NCI-H345 treated with DMSO at 0.1 percent for 48 hours (cell line): ENCODE results near the gene WDFY1.

ENCODE experiments used
- DNase-seq: peaks from one replicate; lab custom pipeline; 2025; ENCODE audit not compliant: unreplicated experiment; lab: John Stamatoyannopoulos, UW

WDFY1 gene

GRCh38 chr2:223930103-223930976 lies 14.8 kb downstream of the WDFY1 start:
- no peak for DNase-seq

- DNase-seq = no peak
Measured at GRCh38 chr2:223929571-223930102, 15.5 kb downstream of the WDFY1 start.

DNA sequence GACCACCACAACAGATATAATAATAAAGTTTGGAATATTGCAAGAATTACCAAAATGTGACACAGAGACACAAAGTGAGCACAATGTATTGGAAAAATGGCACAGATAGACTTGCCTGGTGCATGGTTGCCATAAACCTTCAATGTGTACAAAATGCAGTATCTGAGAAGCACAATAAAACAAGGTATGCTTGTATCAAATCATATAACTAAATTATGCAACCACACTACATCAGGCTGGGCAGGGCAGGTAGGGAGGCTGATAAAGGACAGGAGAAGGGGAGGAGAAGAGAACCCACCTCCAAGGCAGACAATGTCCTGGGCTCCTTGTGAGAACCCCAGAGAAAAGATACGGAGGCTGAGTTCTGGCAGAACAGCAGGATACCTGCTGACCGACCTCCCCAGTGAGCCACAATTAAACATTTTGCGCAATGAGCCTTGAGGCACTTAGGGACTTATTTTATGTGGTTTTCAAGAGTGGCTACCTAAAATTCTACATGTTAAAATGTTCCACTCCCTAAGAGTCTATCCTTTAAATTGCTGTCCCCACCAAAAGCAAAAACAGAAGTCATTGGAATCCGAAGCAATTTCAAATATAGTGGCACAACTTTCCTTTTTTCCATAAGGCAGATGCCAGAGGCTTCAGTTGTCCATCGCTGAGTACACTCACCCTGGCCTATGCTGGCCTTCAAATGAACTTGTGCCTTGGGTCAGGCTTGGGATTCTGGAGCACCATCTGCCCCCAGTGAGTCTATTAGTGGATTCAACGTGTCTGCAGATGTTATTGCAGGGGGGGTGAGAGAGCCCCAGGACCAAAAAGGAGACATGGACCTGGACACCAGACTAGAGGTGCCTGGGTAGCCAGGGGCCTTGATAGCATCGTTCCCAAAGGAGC lies 16.8 kb downstream of the WDFY1 start:
- DNase-seq = no peak

GRCh38 chr2:223925106-223925505 lies 20.0 kb downstream of the WDFY1 start:
- DNase-seq = no peak

DNA sequence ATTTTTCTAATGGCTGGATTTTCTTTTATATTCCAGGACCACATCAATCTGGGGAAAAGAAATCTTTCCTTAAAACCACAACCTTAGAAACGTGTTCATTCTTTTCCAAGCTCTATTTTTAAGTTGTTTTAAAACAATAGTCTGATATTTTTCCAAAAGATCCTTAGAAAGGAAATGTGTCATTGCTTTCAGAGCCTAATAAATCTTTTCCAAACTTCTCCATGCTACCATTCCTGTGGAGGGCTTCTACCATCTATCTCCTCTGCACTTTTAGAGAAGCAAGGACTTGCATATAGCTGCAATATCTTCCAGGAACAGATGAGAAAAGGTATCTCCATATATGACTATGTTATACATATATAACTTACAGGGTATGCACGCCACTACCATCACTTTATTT lies 21.2 kb downstream of the WDFY1 start:
- DNase-seq = no peak

DNA sequence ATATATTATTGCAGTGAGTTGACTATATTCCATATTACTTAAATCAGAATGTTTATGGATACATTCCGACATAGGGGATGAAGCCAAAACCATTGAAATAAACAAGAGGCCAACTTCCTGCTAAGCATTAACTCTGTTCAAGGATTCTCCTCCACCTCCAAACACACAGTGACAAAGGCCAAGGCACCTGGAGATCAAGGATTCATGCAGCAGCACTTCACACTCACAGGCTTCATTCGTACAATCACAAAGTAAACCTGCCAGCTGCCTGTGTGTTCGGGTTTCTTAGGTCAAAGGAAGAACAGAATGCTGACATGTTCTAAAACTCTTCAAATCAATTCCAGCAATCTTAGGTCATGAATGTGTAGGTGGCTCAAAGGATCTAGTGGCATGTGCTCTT lies 22.8 kb downstream of the WDFY1 start:
- DNase-seq = no peak

- no peak for DNase-seq
Measured at GRCh38 chr2:223921204-223921603, 23.9 kb downstream of the WDFY1 start.

DNA sequence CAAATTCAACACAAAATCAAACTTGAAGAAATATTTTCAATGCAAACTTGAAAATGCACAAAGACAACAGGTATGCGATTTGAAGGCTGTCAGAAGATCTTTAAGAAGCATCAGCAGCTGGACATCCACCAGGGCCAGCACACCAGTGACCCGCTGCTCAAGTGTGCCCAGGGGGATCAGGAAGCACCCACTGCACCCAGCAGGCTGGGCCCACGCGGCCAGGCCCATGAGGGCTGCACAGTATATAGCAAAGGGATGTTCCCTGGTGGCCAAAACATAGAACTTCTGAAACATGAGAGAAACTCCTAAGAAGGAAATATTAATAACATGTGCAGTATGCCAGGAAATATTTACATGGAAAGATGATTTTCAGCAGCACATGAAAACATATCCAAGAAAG lies 25.0 kb downstream of the WDFY1 start:
- DNase-seq = no peak

GRCh38 chr2:223918671-223919134 lies 26.4 kb downstream of the WDFY1 start:
- DNase-seq = no peak

GRCh38 chr2:223916181-223916920 lies 28.8 kb downstream of the WDFY1 start:
- DNase-seq = no peak

DNA sequence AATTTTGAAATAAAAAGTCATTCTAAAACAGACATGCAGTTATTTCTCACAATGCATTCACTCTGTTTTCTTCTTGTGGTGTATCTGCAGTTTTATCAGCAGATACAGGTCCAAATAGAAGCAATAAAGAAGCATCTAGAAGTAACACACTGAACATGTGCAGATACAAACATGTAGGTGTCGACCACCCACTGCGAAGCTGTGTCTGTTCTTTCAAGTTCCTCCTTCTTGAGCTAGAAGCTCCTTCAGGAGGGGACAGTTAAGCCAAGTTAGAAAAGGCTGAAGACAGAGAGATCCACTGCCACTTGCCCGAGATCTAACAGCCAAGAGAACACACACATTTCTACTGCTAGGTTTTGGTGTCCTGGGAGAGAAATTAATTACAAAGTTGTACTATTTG lies 30.1 kb downstream of the WDFY1 start:
- DNase-seq = no peak

- DNase-seq = no peak
Measured at GRCh38 chr2:223914324-223914723, 30.8 kb downstream of the WDFY1 start.

DNA sequence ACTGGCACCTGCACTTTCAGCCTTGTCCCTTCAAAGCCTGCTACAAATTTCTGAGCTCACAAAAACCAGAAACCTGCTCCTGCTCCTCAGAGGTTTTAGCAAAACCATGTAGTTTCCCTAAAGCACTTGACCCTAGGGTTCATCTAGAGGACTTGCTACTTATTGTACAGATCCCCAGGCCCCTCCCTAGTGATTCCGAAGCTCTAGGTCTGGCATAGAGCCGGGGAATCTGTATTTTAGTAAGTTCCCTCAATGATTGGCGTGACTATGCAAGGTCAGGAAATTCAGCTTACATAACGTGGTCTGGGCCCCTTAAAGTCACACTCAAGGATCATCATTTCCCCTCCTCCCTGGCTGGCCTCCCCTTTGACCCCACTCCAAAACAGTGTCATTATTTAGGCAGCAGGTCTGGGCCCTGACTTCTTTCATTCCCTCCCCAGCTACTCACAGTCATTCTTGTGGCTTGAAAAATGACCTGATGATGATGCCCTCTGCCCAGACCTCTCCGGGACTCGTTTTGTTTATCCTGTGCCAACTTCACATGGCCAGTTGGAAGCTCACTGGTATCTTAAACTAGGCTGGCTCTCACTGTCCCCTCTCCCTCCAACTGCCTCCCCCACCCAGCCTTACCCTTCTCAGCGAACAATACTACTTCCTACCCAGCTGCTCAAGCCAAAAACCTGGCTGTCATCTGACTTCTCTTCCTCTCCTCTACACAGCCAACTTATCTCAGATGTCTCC lies 36.0 kb downstream of the WDFY1 start:
- no peak for DNase-seq

- no peak for DNase-seq
Measured at GRCh38 chr2:223908304-223908998, 36.7 kb downstream of the WDFY1 start.

GRCh38 chr2:223905996-223906395 lies 39.1 kb downstream of the WDFY1 start:
- DNase-seq = no peak

- DNase-seq = no peak
Measured at GRCh38 chr2:223901854-223902253, 43.3 kb downstream of the WDFY1 start.

DNA sequence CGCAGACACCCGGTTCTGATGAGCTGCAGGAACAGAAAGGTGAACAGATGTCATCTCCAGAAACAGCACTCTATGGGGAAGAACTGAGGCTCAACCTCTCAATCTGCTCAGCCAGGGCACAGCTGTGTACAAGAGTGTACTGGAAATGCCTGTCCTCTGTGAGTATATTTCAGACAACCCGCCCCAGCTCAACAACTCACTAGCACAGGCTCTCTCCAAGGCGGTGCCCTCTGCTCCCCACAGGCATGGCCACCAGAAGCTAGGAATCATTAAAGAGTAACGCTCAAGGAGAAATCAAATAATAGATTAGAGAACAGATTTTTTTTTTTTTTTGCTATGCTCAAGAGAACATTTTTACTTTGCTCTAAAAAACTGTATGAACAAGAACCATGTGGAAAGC lies 43.8 kb downstream of the WDFY1 start:
- DNase-seq = no peak

DNA sequence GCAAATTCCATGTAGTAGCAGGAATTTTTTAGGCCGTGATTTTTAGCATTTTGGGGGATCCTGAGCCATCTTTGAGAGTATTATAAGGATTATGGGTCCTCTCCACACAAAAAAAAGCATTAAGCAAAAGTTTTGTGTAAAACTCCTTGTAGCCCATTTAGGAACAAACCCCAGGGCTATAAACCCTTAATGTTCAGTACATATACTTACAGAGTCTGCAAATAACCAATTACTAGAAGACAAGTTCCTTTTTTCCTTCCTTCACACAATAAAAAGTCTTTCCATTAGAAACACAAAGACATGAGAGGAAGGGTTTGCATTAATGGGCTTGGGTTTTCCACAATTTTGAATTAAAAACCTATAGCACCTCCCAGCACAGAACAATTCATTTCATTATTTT lies 44.6 kb downstream of the WDFY1 start:
- DNase-seq = no peak

DNA sequence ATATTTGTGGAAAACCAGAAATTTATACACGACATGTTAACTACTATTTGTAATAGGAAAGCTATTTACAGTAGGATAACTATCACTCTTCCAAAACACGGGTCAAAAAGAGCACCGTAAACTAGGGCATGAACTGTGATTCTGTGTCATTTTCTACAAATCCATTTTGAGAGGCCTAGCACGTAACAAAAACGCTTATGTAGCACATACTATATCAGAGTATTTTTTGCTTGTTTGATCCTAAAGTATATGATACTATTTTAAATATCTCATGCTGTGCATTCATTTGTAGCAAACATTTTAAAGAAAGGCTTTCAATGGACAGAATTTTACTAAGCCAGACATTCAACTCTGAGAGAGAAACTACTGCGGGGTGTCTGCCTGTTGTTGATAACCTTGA lies 45.1 kb downstream of the WDFY1 start:
- no peak for DNase-seq
